K562 (cell line): ENCODE measurements around the gene GYS1. TPM values are rescaled to one million over a fixed set of nuclear protein-coding genes. Genes with fewer than 3 reads are reported as not detected.
A peak's percentile ranks its signal among the peaks of the same experiment; 100 is the strongest.

Source experiments
- CBFA2T2 ChIP-seq: fragments of 450-650 bp; conservative IDR thresholded peaks from 2 replicates; pipeline ENCODE4 v1.6.1; 2017; ENCODE audit warnings: mild to moderate bottlenecking
- CBX3 ChIP-seq, 2 experiments: IDR thresholded peaks; 1 replicate in 1 of 2; 2 replicates in 1 of 2; pipeline ENCODE4 v1.6.1; 2012; ENCODE audit warnings: inconsistent platforms in 2 of 2, low read length in 2 of 2, borderline replicate concordance in 1 of 2, control low read depth in 1 of 2
- DMBX1 ChIP-seq: fragments of 250-450 bp; sonication (Bioruptor Pico); IDR thresholded peaks from 2 replicates; pipeline ENCODE4 v1.8.0; 2022; ENCODE audit warnings: inconsistent platforms, mild to moderate bottlenecking, moderate library complexity, borderline replicate concordance
- DPF2 ChIP-seq: fragments of 450-650 bp; IDR thresholded peaks from 2 replicates; pipeline ENCODE4 v1.6.1; 2016
- ELK3 ChIP-seq: fragments of 450-650 bp; formaldehyde crosslinking; IDR thresholded peaks from 2 replicates; pipeline ENCODE4 v1.4.0; 2020; ENCODE audit warnings: mild to moderate bottlenecking
- FOXJ3 ChIP-seq: sonication (generic); formaldehyde crosslinking; IDR thresholded peaks from 2 replicates; pipeline ENCODE4 v1.4.0; 2020; ENCODE audit warnings: mild to moderate bottlenecking, missing genetic modification reagents
- HBP1 ChIP-seq: fragments of 450-650 bp; formaldehyde crosslinking; IDR thresholded peaks from 2 replicates; pipeline ENCODE4 v1.4.0; 2022; ENCODE audit warnings: missing genetic modification characterization
- HMBOX1 ChIP-seq: sonication (generic); IDR thresholded peaks from 2 replicates; pipeline ENCODE4 v1.6.1; 2016
- HNRNPUL1 ChIP-seq: fragments of 200-400 bp; formaldehyde crosslinking; IDR thresholded peaks from 2 replicates; pipeline ENCODE4 v1.6.1; 2017; ENCODE audit warnings: low read length
- MAFF ChIP-seq: IDR thresholded peaks from 2 replicates; pipeline ENCODE4 v1.6.1; 2012; ENCODE audit warnings: low read length, improper control_type of control experiment
- MTA3 ChIP-seq: fragments of 450-650 bp; formaldehyde crosslinking; IDR thresholded peaks from 2 replicates; pipeline ENCODE4 v1.6.1; 2017; ENCODE audit warnings: mild to moderate bottlenecking, borderline replicate concordance
- PKNOX1 ChIP-seq: fragments of 450-650 bp; IDR thresholded peaks from 2 replicates; pipeline ENCODE4 v1.6.1; 2016
- PTRF ChIP-seq: fragments of 450-650 bp; IDR thresholded peaks from 2 replicates; pipeline ENCODE4 v1.6.1; 2016; ENCODE audit warnings: mild to moderate bottlenecking, missing genetic modification characterization, missing compliant biosample characterization
- SMAD4 ChIP-seq: fragments of 250-450 bp; sonication (Bioruptor Pico); conservative IDR thresholded peaks from 2 replicates; pipeline ENCODE4 v1.8.0; 2021; ENCODE audit warnings: inconsistent platforms, mild to moderate bottlenecking, moderate library complexity
- TBP ChIP-seq: optimal IDR thresholded peaks from 2 replicates; pipeline ENCODE3; 2011; ENCODE audit warnings: low read depth, low read length, improper control_type of control experiment
- TRIM28 ChIP-seq: fragments of 450-650 bp; IDR thresholded peaks from 2 replicates; pipeline ENCODE4 v1.6.1; 2017
- ZBTB34 ChIP-seq: fragments of 250-450 bp; sonication (Bioruptor Pico); IDR thresholded peaks from 2 replicates; pipeline ENCODE4 v1.8.0; 2021; ENCODE audit warnings: mild to moderate bottlenecking, moderate library complexity
- ZC3H4 ChIP-seq: sonication (generic); formaldehyde crosslinking; IDR thresholded peaks from 2 replicates; pipeline ENCODE4 v1.9.0; 2021; ENCODE audit warnings: missing genetic modification reagents, borderline replicate concordance
- ZNF280B ChIP-seq: fragments of 250-450 bp; sonication (Bioruptor Pico); IDR thresholded peaks from 2 replicates; pipeline ENCODE4 v1.5.1; 2021; ENCODE audit warnings: mild to moderate bottlenecking
- ZNF507 ChIP-seq: conservative IDR thresholded peaks from 2 replicates; pipeline ENCODE4 v1.6.1; 2017; ENCODE audit warnings: missing genetic modification characterization, missing compliant biosample characterization
- ZNF586 ChIP-seq: fragments of 450-650 bp; formaldehyde crosslinking; conservative IDR thresholded peaks from 2 replicates; pipeline ENCODE4 v1.4.0; 2020; ENCODE audit warnings: mild to moderate bottlenecking, moderate library complexity
- ZNF699 ChIP-seq: fragments of 250-450 bp; sonication (Bioruptor Pico); IDR thresholded peaks from 2 replicates; pipeline ENCODE4 v1.8.0; 2021; ENCODE audit warnings: mild to moderate bottlenecking, moderate library complexity; ENCODE audit not compliant: insufficient replicate concordance
- polyA plus RNA-seq, 8 experiments: library from polyadenylated mRNA; depleted of rRNA in 4 of 8; stranded (reverse) in 5 of 8; unstranded in 3 of 8; fragments of >200 nt; fragmentation: Nextera tagmentation in 2 of 8; fragmentation: Illumina TruSeq in 1 of 8; extraction: Ambion mirVana in 2 of 8; extraction: Trizol in 1 of 8; gene quantifications; 2 replicates each; pipeline versions ENCODE4 v1.2.1 to v1.2.3, GENCODE V29; 2011 to 2014; ENCODE audit warnings: inconsistent platforms in 1 of 8, missing spikeins in 1 of 8
- total RNA-seq, 7 experiments: library from RNA; depleted of rRNA in 6 of 7; stranded (reverse); fragments of >200 nt in 6 of 7; fragmentation: Illumina TruSeq in 2 of 7; extraction: Trizol in 2 of 7; gene quantifications; 2 replicates each; pipeline versions ENCODE4 v1.2.1 to v1.2.3, GENCODE V29; 2011 to 2021; ENCODE audit warnings: low replicate concordance in 1 of 7

Gene GYS1
- total and polyA plus RNA-seq, 9 of the 15 experiments (the other 6 are each of a cell fraction or from before 2014, with no cell fraction given) = 1.9 to 31.1 (median 15.2) TPM

GRCh38 chr19:48966541-48967345 is 26.4 kb downstream of the GYS1 start (continued):
- TF ChIP-seq PTRF = no peak
- TF ChIP-seq HNRNPUL1 = no peak; the same call in 1 of the 2 replicates
- TF ChIP-seq SMAD4 (CRISPR knock-in tag) = no peak
- no peak for TF ChIP-seq TBP
- no peak for TF ChIP-seq HBP1
- TF ChIP-seq ELK3 (CRISPR knock-in tag) = no peak
- no peak for TF ChIP-seq PKNOX1
- no peak for TF ChIP-seq ZNF507 (tag)
- TF ChIP-seq ZNF586 (CRISPR knock-in tag) = no peak
- TF ChIP-seq FOXJ3 (CRISPR knock-in tag) = no peak
- peak; percentile 7; the same call in 1 of the 2 replicates for TF ChIP-seq ZNF280B (CRISPR knock-in tag)
- TF ChIP-seq TRIM28 = no peak
- no peak for TF ChIP-seq MTA3
- peak; percentile 8; the same call in 1 of the 2 replicates for TF ChIP-seq MAFF
- no peak for TF ChIP-seq CBX3 (IDR thresholded peaks at IDR 0.05; ENCODE audit: borderline replicate concordance in 1 of 2, low read length in 2 of 2)
- TF ChIP-seq ZC3H4 = peak; percentile 48
- TF ChIP-seq DPF2 = no peak
- TF ChIP-seq ZBTB34 (CRISPR knock-in tag) = no peak
- TF ChIP-seq CBFA2T2 = peak; percentile 14; the same call in 1 of the 2 replicates
- no peak for TF ChIP-seq DMBX1
- peak; percentile 34; the same call in 1 of the 2 replicates for TF ChIP-seq HMBOX1
- TF ChIP-seq ZNF699 (CRISPR knock-in tag) = no peak
